ENCODE results near the gene IFT81. TPM values are rescaled to one million over a fixed set of nuclear protein-coding genes. Genes with fewer than 3 reads are reported as not detected.

Gene IFT81
- total and polyA plus RNA-seq, 2 of the 13 experiments (the other 11 are each of a cell fraction or from before 2014, with no cell fraction given): 4.2 to 13.0 TPM

DNA sequence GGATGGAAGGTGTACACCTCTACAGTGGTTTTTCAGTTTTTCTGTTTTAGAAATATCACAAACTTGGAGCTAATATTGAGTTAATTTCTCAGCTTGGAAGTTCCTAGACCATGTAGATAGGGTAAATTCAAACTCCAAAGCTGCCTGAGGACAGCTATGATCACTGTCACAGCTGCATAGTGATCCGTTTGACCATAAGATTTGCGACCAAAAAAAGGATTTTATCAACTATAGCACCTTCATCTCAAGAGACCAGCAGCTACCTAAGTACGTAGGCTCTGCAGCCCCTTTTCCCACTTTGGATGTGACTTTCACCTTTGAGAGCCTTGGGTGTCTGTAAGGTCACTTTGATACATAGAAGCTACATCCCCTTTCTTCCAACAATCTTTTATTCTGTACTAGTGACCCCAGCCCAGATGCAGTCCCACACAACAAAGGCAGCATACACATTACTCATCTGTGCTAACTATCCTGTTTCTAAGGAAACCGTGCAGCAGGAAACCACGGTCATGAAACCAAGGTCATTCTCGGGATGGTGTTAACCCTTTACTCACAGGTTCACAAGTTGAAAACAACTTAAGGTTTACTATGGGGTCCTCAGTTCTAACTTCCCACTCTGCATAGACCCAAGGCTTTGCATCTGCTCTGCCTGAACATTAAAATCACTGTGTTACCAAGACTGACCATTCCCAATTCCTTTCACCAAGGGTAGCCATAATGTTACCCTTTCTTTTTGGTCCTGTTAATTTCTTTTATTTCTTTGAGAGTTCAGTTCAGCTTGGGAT is 75.4 kb downstream of the IFT81 start (continued):
- TF ChIP-seq, protein P1, sequence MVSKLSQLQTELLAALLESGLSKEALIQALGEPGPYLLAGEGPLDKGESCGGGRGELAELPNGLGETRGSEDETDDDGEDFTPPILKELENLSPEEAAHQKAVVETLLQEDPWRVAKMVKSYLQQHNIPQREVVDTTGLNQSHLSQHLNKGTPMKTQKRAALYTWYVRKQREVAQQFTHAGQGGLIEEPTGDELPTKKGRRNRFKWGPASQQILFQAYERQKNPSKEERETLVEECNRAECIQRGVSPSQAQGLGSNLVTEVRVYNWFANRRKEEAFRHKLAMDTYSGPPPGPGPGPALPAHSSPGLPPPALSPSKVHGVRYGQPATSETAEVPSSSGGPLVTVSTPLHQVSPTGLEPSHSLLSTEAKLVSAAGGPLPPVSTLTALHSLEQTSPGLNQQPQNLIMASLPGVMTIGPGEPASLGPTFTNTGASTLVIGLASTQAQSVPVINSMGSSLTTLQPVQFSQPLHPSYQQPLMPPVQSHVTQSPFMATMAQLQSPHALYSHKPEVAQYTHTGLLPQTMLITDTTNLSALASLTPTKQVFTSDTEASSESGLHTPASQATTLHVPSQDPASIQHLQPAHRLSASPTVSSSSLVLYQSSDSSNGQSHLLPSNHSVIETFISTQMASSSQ (IDR thresholded peaks at IDR 0.05; ENCODE audit: low read depth): no peak
- TF ChIP-seq, protein P1 (CRISPR knock-in tag; IDR thresholded peaks at IDR 0.05; ENCODE audit: borderline replicate concordance): no peak
- peak; percentile 99 for TF ChIP-seq ZNF652 (CRISPR knock-in tag; IDR thresholded peaks at IDR 0.05; ENCODE audit: borderline replicate concordance, low read depth)
- TF ChIP-seq ZNF556 (CRISPR knock-in tag; IDR thresholded peaks at IDR 0.05; ENCODE audit: borderline replicate concordance): no peak; the same call in 1 of the 2 replicates
- peak; percentile 85 for TF ChIP-seq FOSL2 (CRISPR knock-in tag; IDR thresholded peaks at IDR 0.05)
- TF ChIP-seq ZNF230 (CRISPR knock-in tag; IDR thresholded peaks at IDR 0.05): 0 out of 2 replicates have a peak, but pooled peaks have one; percentile 29
- TF ChIP-seq ZNF317 (CRISPR knock-in tag; IDR thresholded peaks at IDR 0.05): 0 out of 2 replicates have a peak, but pooled peaks have one; percentile 16
- TF ChIP-seq CEBPG (CRISPR knock-in tag; IDR thresholded peaks at IDR 0.05): peak; percentile 14; the same call in 1 of the 2 replicates
- peak; percentile 54; the same call in 1 of the 2 replicates for TF ChIP-seq ZNF292 (CRISPR knock-in tag; IDR thresholded peaks at IDR 0.05; ENCODE audit: borderline replicate concordance, low read depth)

Data from HepG2 (cell line).